Glutamatergic neuron (in vitro differentiated cells): ENCODE results near the gene GALNT17. TPM values are rescaled to one million over a fixed set of nuclear protein-coding genes. Genes with fewer than 3 reads are reported as not detected.
A peak's percentile ranks its signal among the peaks of the same experiment; 100 is the strongest.

Experiments
- DNase-seq: peaks from one replicate; pipeline ENCODE4 v3.0.0; 2022
- H3K27ac Mint-ChIP-seq: one replicate; pipeline ENCODE4 v1.8.0; 2020; ENCODE audit warnings: mild to moderate bottlenecking, mixed read lengths, inconsistent platforms; ENCODE audit not compliant: unreplicated experiment
- H3K27me3 Mint-ChIP-seq: one replicate; pipeline ENCODE4 v1.8.0; 2020; ENCODE audit warnings: mild to moderate bottlenecking, moderate library complexity, mixed read lengths, inconsistent platforms; ENCODE audit not compliant: unreplicated experiment
- H3K36me3 Mint-ChIP-seq: one replicate; pipeline ENCODE4 v1.8.0; 2020; ENCODE audit warnings: mild to moderate bottlenecking, mixed read lengths, inconsistent platforms; ENCODE audit not compliant: unreplicated experiment
- H3K4me1 Mint-ChIP-seq: one replicate; pipeline ENCODE4 v1.8.0; 2020; ENCODE audit warnings: mild to moderate bottlenecking, low read depth, mixed read lengths, inconsistent platforms; ENCODE audit not compliant: unreplicated experiment
- H3K4me3 Mint-ChIP-seq: one replicate; pipeline ENCODE4 v1.8.0; 2020; ENCODE audit warnings: mild to moderate bottlenecking, mixed read lengths, inconsistent platforms; ENCODE audit not compliant: unreplicated experiment
- H3K9me3 Mint-ChIP-seq: one replicate; pipeline ENCODE4 v1.8.0; 2020; ENCODE audit warnings: mild to moderate bottlenecking, moderate library complexity, mixed read lengths, inconsistent platforms; ENCODE audit not compliant: unreplicated experiment
- total RNA-seq: library from RNA; stranded (reverse); fragmentation: NEBNext Ultra II Directional; extraction: Animal tissue kit (Norgen Biotek cat#: 25700); gene quantifications from one replicate; pipeline ENCODE4 v1.2.1, GENCODE V29; 2021; ENCODE audit not compliant: unreplicated experiment
- TF ChIP-seq, protein P1 (sequence below): fragments of 200-600 bp; sonication (generic); IDR thresholded peaks from one replicate; pipeline ENCODE4 v1.5.0; 2021; ENCODE audit not compliant: partially characterized antibody, unreplicated experiment

Gene GALNT17
- total RNA-seq, 1 donor from 2014 or later, result 42.0 TPM

DNA sequence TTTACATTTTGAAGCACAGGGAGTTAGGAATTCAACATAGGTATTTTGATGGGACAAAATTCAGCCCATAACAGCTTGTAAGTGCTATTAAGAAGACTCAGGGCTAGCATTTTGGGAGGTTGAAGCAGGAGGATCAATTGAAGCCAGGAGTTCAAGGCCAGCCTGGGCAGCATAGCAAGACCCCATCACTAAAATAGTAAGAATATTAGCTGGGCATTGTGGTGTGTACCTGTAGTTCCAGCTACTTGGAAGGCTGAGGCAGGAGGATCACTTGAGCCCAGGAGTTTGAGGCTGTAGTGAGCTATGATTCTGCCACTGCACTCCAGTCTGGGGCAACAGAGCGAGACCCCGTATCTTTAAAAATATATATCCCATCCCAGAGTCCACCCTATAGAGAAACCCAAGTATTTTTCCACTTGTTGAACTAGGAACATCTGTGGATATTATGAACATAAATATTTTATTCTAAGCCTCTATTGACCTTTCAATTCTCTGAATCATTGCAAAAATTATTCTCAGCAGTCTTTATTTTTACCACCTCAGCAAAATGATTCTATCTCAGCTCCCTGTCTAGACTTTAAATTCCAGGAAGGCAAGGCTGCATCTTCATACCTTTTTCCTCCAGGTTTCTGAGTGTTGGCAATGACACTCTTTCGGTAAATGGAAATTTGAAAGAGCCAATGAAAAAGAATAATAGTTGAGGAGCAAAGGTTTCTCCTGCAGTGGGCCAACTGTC, 181.0 kb downstream of the GALNT17 start:
- peaks cover 6% of the 10 kb centered on the region for H3K4me1 Mint-ChIP-seq
- H3K36me3 Mint-ChIP-seq, result peaks cover 16% of the 10 kb centered on the region
- no peak for DNase-seq
- peaks cover 6% of the 10 kb centered on the region for H3K9me3 Mint-ChIP-seq
- peaks cover 3% of the 10 kb centered on the region for H3K27me3 Mint-ChIP-seq
- TF ChIP-seq, protein P1, sequence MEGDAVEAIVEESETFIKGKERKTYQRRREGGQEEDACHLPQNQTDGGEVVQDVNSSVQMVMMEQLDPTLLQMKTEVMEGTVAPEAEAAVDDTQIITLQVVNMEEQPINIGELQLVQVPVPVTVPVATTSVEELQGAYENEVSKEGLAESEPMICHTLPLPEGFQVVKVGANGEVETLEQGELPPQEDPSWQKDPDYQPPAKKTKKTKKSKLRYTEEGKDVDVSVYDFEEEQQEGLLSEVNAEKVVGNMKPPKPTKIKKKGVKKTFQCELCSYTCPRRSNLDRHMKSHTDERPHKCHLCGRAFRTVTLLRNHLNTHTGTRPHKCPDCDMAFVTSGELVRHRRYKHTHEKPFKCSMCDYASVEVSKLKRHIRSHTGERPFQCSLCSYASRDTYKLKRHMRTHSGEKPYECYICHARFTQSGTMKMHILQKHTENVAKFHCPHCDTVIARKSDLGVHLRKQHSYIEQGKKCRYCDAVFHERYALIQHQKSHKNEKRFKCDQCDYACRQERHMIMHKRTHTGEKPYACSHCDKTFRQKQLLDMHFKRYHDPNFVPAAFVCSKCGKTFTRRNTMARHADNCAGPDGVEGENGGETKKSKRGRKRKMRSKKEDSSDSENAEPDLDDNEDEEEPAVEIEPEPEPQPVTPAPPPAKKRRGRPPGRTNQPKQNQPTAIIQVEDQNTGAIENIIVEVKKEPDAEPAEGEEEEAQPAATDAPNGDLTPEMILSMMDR, result no peak
- H3K27ac Mint-ChIP-seq, result peak overlapping the region; percentile 63
- no peak overlapping the region for H3K4me3 Mint-ChIP-seq

GRCh38 chr7:71313553-71313952, 181.6 kb downstream of the GALNT17 start:
- Mint-ChIP-seq H3K4me1 (peaks cover 6% of the 10 kb centered on the region), H3K36me3 (peaks cover 16% of the 10 kb centered on the region), H3K9me3 (peaks cover 6% of the 10 kb centered on the region), H3K27me3 (peaks cover 3% of the 10 kb centered on the region), H3K27ac (peak overlapping the region; percentile 63), H3K4me3 (no peak overlapping the region)
- DNase-seq, result no peak
- TF ChIP-seq, protein P1, result no peak

- Mint-ChIP-seq H3K36me3 (peaks cover 11% of the 10 kb centered on the region), H3K27ac (no peak overlapping the region), H3K4me1 (peaks cover 9% of the 10 kb centered on the region), H3K27me3 (peaks cover 2% of the 10 kb centered on the region), H3K4me3 (no peak overlapping the region), H3K9me3 (peaks cover 4% of the 10 kb centered on the region)
- DNase-seq, result no peak
- TF ChIP-seq, protein P1, result no peak
Measured at GRCh38 chr7:71320916-71321315, 189.0 kb downstream of the GALNT17 start.

DNA sequence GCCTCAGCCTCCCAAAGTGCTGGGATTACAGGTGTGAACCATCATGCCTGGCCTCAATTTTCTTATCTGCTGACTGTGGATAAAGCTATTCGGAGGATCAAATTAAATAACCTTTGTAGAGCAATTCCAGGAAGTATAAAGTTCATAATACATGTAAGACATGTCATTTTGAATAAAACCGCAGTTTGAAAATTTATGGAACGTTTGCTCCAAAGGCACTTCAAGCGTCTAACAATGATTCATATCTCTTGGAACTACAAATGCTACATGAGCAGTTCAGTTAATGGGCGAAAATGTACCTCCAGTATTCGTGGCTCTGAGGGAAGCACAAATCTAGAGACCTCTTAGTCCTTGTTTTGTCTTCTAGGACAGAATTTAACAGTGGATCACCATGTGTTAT, 190.3 kb downstream of the GALNT17 start:
- Mint-ChIP-seq H3K36me3 (peaks cover 14% of the 10 kb centered on the region), H3K27me3 (peaks cover 3% of the 10 kb centered on the region), H3K27ac (no peak overlapping the region), H3K4me3 (no peak overlapping the region), H3K9me3 (peaks cover 4% of the 10 kb centered on the region), H3K4me1 (peaks cover 9% of the 10 kb centered on the region)
- no peak for DNase-seq
- TF ChIP-seq, protein P1, result no peak

- Mint-ChIP-seq H3K4me3 (no peak overlapping the region), H3K27me3 (peaks cover 7% of the 10 kb centered on the region), H3K36me3 (peaks cover 17% of the 10 kb centered on the region), H3K27ac (no peak overlapping the region), H3K9me3 (peaks cover 4% of the 10 kb centered on the region), H3K4me1 (peaks cover 12% of the 10 kb centered on the region)
- TF ChIP-seq, protein P1, result no peak
- DNase-seq, result no peak
Measured at GRCh38 chr7:71323726-71324125, 191.8 kb downstream of the GALNT17 start.
